T-helper 2 cell treated with Interferon-gamma antibody and Interleukin-4, amounts not matched to agents 100 ng/mL and 5 ng/mL, for 36 hours (primary cell): ENCODE measurements around the gene SLC24A4. TPM values are rescaled to one million over a fixed set of nuclear protein-coding genes. Genes with fewer than 3 reads are reported as not detected.

Source experiments
- intact Hi-C: fragments of 100-400 bp; cut with micrococcal nuclease; formaldehyde crosslinking; loops from one replicate; pipeline ENCODE4 v1.15.1; 2023
- total RNA-seq: library from RNA; stranded (reverse); gene quantifications from 2 replicates; pipeline ENCODE4 v1.2.3, GENCODE V29; 2022

Gene SLC24A4
- total RNA-seq, 1 donor from 2014 or later = not detected

DNA sequence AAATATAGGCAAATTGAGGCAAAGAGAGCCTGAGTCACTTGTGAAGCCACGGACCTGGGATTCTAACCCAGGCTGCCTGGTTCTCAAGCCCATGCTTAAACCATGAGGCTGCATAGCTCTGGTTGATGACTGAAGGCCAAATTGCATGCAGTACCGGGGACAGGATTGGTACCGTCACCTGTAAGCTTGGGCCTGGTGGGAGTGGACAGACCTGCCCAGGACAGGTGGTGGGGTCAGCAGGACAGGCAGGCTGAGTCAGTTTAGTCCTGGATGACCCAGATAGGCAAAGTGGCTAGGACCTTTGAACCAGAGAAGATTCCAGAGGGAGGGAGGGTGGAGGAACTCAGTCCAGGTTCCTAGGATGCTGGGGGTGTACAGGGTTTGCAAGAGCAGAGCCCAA lies 216.5 kb downstream of the SLC24A4 start:
- intact Hi-C loops = no loop called here

DNA sequence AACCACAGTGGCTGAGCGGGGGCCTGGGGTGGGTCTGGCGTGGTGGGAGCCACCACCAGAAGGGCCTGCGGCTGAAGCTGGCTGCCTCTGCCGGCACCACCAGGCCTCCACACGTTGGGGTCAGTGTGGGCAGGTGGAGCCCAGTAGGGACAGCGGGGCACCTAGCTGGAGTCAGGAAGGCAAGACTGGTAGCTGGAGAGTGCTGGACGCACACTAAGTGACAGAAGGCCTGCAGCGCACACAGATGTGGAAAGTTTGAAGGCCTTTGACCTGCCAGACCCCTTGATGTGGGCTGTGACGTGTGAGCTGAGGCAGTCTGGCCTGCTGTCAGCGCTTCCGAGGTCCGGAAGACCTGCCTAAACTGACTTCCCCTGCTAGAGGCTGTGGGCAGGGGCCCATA lies 216.9 kb downstream of the SLC24A4 start:
- intact Hi-C loops = no loop called here

DNA sequence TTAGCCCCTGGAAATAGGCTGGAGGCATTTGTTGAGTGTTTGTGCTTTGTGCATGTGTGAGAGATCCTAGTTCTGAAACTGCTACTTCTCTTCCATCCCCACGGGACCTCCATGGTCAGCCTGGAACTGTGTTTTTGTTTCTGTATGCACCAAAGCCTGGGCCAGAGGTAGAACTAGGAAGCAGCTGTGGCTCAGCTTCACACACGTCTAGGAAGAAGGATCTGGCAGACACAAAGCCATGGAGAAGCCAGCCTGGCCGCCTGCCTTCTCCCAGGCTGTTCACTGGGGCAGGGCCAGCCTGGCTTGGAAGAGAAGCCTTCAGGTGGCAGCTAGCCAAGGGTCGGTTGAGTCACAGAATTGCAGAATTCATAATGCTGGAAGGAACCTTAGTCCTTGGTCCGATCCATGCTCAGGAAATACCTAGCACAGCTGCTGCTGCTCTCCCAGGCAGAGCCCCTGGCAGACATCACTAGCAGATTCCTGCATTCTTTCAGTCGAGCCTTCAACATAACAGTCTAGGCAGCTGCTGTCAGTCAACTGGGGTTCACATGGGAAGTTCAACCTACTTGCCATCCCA lies 217.6 kb downstream of the SLC24A4 start:
- intact Hi-C loops = no loop called here

DNA sequence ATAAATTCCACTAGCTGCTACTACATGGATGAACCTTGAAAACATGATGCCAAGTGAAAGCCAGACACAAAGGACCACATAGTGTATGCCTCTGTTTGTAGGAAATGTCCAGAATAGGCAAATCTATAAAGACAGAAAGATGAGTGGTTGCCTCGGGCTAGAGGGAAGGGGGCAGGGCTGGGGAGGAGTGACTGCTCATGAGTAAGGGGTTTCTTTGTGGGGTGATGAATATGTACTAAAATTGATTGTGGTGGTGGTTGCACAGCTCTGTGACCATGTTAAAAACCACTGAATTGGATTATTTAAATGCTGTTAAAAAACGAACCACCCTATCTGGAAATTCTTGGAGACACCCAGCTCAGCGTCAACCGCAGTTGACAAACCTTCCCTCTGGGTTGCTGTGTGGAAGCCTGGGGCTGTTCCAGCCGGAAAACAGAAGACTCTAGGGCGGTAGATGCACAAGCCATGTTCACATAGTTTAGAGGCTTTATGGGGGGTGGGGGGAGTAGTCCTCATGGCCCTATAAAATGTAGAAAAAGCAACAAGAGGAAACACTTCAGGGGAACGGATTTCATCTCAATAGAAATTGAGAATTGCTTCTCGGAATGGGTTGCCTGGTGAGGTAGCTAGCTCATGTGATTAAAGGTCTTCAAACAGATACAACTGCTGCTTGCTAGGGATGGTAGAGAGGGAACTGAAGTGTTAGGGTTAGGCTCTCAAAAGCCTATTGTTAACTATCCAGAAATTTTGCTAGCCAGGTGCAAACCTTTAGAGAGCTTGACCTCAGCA lies 220.0 kb downstream of the SLC24A4 start:
- intact Hi-C loops = no loop called here

DNA sequence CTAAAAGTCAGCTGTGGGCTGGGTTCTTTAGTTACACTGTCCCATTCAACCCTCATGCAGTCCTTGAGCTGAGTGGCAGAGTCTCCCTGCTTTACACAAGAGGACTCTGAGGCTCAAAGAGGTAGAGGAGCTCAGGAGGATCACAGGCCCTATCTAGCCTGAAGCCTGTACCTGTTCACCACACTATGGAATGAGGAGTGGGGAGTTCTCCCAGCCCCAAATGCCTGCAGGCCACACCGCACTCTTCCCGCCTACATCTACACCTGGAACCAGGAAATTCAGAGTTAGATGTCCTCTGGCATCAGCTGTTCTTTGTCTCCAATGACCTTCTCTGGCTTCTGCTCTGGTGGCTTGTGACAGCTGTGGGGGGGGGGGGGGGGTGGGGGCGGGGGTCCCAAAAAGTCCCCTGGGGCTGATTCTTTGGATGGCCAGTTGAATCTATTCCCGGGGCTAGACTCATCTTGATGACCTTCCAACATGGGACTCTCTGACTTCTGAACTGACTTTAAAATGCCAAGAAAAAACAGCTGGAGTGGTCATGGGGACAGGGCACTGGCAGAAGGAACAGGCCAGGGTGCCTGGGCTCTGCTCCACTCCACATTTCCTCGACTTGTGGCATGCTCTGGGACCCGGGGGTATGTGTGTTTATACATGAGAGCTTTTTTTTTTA lies 221.2 kb downstream of the SLC24A4 start:
- intact Hi-C loops = no loop called here

DNA sequence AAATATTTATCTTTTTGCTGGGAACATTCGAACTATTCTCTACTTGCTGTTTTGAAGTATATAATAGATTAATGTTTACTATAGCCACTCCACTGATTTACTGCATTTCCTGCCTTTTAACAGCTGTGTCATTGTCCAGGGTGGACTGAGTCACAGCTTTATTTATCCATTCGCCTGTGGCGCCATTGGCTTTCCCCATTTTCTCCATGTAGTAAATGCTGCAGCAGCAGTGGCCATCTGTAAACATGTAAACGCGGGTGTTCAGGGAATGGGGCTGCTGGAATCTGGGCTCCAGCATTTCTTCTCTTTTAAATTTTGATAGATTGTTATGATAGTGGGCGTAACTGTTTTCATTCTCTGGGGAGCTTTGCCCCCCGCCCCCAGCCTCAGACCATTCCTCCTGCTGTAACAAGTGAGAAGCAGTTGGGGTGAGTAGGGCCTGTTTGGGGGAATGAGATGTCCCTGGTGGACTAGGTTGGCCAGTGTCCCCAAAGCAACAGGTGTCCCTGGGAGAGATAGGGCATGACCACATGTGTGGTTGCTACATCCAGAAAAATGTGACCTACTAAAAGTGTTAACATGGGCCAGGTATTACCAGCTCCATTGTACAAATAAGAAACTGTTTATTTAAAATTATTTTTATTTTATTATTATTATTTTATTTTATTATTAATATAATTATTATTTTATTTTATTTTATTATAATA lies 223.5 kb downstream of the SLC24A4 start:
- intact Hi-C loops = no loop called here

DNA sequence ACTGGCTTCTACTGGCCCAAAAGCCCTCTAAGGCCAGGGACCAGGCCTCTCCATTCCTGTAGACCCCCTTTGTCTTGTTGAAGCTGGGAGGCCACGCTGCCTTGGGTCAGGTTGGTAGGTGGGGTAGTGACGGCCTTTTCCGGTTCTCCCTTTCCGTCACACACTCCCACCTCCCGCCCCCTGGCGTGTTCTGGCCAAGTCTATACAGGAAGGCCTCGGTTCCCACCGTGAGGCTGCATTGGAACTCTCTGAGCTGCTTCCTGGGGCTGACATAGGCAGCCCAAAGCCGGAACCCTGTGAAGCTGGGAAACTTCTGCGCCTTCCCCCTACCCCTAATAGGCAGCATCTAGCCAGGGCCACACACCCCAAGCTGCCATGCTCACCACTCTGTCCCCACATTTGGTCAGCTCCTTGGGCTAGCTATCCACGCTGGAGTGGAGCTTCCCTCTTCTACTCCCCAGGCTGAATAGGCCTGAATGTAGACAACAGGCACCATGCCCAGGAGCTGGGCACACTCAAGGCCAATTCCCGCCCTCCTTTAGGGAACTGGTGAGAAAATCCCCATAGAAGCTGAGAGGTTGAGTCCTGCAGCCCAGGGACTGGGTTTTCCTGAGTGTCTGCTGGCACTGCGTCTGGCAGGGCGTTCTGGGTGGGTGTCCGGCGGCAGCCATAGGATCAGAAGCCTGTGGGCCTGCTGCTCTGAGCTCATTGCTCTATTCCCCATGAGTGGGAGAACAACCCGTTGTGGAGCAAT lies 226.3 kb downstream of the SLC24A4 start:
- intact Hi-C loops = loop anchor here (2.0 kb wide), 1 partner anchor 132 kb away; no protein-coding TSS in a partner anchor

DNA sequence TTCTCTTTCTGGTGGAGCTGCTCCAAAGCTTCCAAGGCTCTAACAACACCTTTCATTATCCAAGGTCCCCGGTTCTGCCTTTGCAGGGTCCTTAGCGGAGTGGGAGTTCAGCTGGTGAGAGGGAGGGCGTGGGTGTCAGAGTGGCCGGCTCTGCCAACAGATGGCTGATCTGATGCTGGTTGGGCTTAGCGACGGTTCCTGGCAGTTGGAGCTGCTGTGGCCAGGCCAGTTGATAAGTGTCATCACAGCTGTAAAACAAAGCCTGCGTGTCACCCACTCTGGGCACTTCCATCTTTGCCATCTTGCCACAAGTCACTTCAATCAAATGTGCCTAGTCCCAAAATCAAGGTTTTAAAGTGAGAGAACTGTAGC lies 226.9 kb downstream of the SLC24A4 start:
- intact Hi-C loops = loop anchor here (2.0 kb wide), 1 partner anchor 131 kb away; no protein-coding TSS in a partner anchor

Other genes starting within 250 kb of the SLC24A4 start
- 23.4 and 24.0 TPM in 2 replicates for gene ATXN3, start 216.6 kb upstream of the SLC24A4 start, total RNA-seq
- 108 and 116 TPM in 2 replicates for gene NDUFB1, start 201.5 kb upstream of the SLC24A4 start, total RNA-seq
- 75.3 and 85.3 TPM in 2 replicates for gene CPSF2, start 201.2 kb upstream of the SLC24A4 start, total RNA-seq
- 35.4 and 37.1 TPM in 2 replicates for gene RIN3, start 190.6 kb downstream of the SLC24A4 start, total RNA-seq